Suprapubic skin (tissue), 4 donors: ENCODE data around the gene MALAT1.

ENCODE experiments used
- CTCF ChIP-seq, 2 donors: fragments of 200-600 bp in 1 of 2; fragments of 450-650 bp in 1 of 2; sonication (generic) in 1 of 2; IDR thresholded peaks; one replicate each; pipeline ENCODE4 v1.5.1; 2016 to 2019; ENCODE audit warnings: antibody characterized with exemption in 2 of 2, mild to moderate bottlenecking in 1 of 2, moderate library complexity in 1 of 2
- EP300 ChIP-seq: sonication (generic); formaldehyde crosslinking; IDR thresholded peaks from one replicate; pipeline ENCODE4 v1.6.1; 2017; ENCODE audit warnings: antibody characterized with exemption
- POLR2A ChIP-seq, 2 donors: fragments of 450-650 bp; IDR thresholded peaks; one replicate each; pipeline ENCODE4 v1.6.1; 2017; ENCODE audit warnings: antibody characterized with exemption in 2 of 2, mild to moderate bottlenecking in 2 of 2, moderate library complexity in 2 of 2
- POLR2AphosphoS5 ChIP-seq, 3 donors: sonication (generic); formaldehyde crosslinking; IDR thresholded peaks; one replicate each; pipeline ENCODE4 v1.6.1; 2017; ENCODE audit warnings: antibody characterized with exemption in 3 of 3

- TF ChIP-seq POLR2A (IDR thresholded peaks at IDR 0.05) (no peak), EP300 (no peak), CTCF (IDR thresholded peaks at IDR 0.05) (no peak), POLR2AphosphoS5 (IDR thresholded peaks at IDR 0.05) (no peak)
These were observed 33.7 kb downstream of the MALAT1 start for GRCh38 chr11:65532388-65533064.
